ENCODE data around the gene SUPV3L1.

Gene SUPV3L1

GRCh38 chr10:69232736-69233480, 52.9 kb downstream of the SUPV3L1 start:
- DNase-seq (ENCODE audit: low spot score), result no peak
- TF ChIP-seq CTCF (IDR thresholded peaks at IDR 0.05; ENCODE audit: extremely low read depth, missing control alignments), result no peak

- DNase-seq (ENCODE audit: low spot score), result no peak
- no peak for TF ChIP-seq CTCF (IDR thresholded peaks at IDR 0.05; ENCODE audit: extremely low read depth, missing control alignments)
These were observed 54.4 kb downstream of the SUPV3L1 start for GRCh38 chr10:69234447-69234846.

GRCh38 chr10:69237528-69238159, 57.6 kb downstream of the SUPV3L1 start:
- peak; percentile 87 for TF ChIP-seq CTCF (IDR thresholded peaks at IDR 0.05; ENCODE audit: extremely low read depth, missing control alignments)
- peak; percentile 83 for DNase-seq (ENCODE audit: low spot score)

GRCh38 chr10:69239136-69239535, 59.1 kb downstream of the SUPV3L1 start:
- DNase-seq (ENCODE audit: low spot score), result no peak
- no peak for TF ChIP-seq CTCF (IDR thresholded peaks at IDR 0.05; ENCODE audit: extremely low read depth, missing control alignments)

- DNase-seq (ENCODE audit: low spot score), result no peak
- no peak for TF ChIP-seq CTCF (IDR thresholded peaks at IDR 0.05; ENCODE audit: extremely low read depth, missing control alignments)
These were observed 59.9 kb downstream of the SUPV3L1 start for GRCh38 chr10:69239816-69240434.

GRCh38 chr10:69240455-69240854, 60.4 kb downstream of the SUPV3L1 start:
- no peak for DNase-seq (ENCODE audit: low spot score)
- no peak for TF ChIP-seq CTCF (IDR thresholded peaks at IDR 0.05; ENCODE audit: extremely low read depth, missing control alignments)

- no peak for DNase-seq (ENCODE audit: low spot score)
- no peak for TF ChIP-seq CTCF (IDR thresholded peaks at IDR 0.05; ENCODE audit: extremely low read depth, missing control alignments)
These were observed 61.5 kb downstream of the SUPV3L1 start for GRCh38 chr10:69241575-69241974.
